ENCODE data around the gene USP48.

The USP48 gene

GRCh38 chr1:21815724-21816321 lies 32.9 kb upstream of the USP48 start:
- Histone ChIP-seq H3K4me1 (ENCODE audit: control insufficient read depth in 5 of 5, insufficient read depth in 5 of 5, low read length in 5 of 5) (peaks cover 2 to 40% (median 25%) of the 10 kb centered on the region in 5 donors), H3K27ac (ENCODE audit: low read depth, low read length) (no peak overlapping the region), H3K36me3 (ENCODE audit: control insufficient read depth in 5 of 5, insufficient read depth in 5 of 5, low read length in 5 of 5) (peaks cover 0 to 7% (median 4%) of the 10 kb centered on the region in 5 donors), H3K27me3 (ENCODE audit: control insufficient read depth in 5 of 5, insufficient read depth in 4 of 5, low read length in 5 of 5) (no peaks in the 10 kb centered on the region), H3K9me3 (ENCODE audit: control insufficient read depth in 5 of 5, low read length in 5 of 5) (no peaks in the 10 kb centered on the region), H3K4me3 (ENCODE audit: low read depth in 1 of 5, low read length in 5 of 5) (no peak overlapping the region), H3K9ac (ENCODE audit: low read length in 5 of 5) (no peak overlapping the region)

GRCh38 chr1:21814981-21815582 lies 32.1 kb upstream of the USP48 start:
- H3K27me3 ChIP-seq (ENCODE audit: control insufficient read depth in 5 of 5, insufficient read depth in 4 of 5, low read length in 5 of 5), result no peaks in the 10 kb centered on the region
- H3K9ac ChIP-seq (ENCODE audit: low read length in 5 of 5), result no peak overlapping the region

GRCh38 chr1:21814241-21814918 lies 31.4 kb upstream of the USP48 start:
- Histone ChIP-seq H3K36me3 (ENCODE audit: control insufficient read depth in 5 of 5, insufficient read depth in 5 of 5, low read length in 5 of 5) (no peaks in the 10 kb centered on the region), H3K27ac (ENCODE audit: low read depth, low read length) (no peak overlapping the region), H3K9me3 (ENCODE audit: control insufficient read depth in 5 of 5, low read length in 5 of 5) (no peaks in the 10 kb centered on the region), H3K4me3 (ENCODE audit: low read depth in 1 of 5, low read length in 5 of 5) (peak overlapping the region in 4 of 5 donors; percentile 36 to 61 (median 38)), H3K27me3 (ENCODE audit: control insufficient read depth in 5 of 5, insufficient read depth in 4 of 5, low read length in 5 of 5) (no peaks in the 10 kb centered on the region), H3K4me1 (ENCODE audit: control insufficient read depth in 5 of 5, insufficient read depth in 5 of 5, low read length in 5 of 5) (peaks cover 2 to 40% (median 25%) of the 10 kb centered on the region in 5 donors), H3K9ac (ENCODE audit: low read length in 5 of 5) (peak overlapping the region in 2 of 5 donors; percentile 42 to 51)

More at GRCh38 chr1:21814981-21815582, 32.1 kb upstream of the USP48 start:
- H3K9me3 ChIP-seq (ENCODE audit: control insufficient read depth in 5 of 5, low read length in 5 of 5), result no peaks in the 10 kb centered on the region
- H3K36me3 ChIP-seq (ENCODE audit: control insufficient read depth in 5 of 5, insufficient read depth in 5 of 5, low read length in 5 of 5), result peaks cover 0 to 3% (median 0%) of the 10 kb centered on the region in 5 donors
- H3K27ac ChIP-seq (ENCODE audit: low read depth, low read length), result no peak overlapping the region
- peaks cover 2 to 40% (median 25%) of the 10 kb centered on the region in 5 donors for H3K4me1 ChIP-seq (ENCODE audit: control insufficient read depth in 5 of 5, insufficient read depth in 5 of 5, low read length in 5 of 5)
- peak overlapping the region in 1 of 5 donors; percentile 61 for H3K4me3 ChIP-seq (ENCODE audit: low read depth in 1 of 5, low read length in 5 of 5)

GRCh38 chr1:21813542-21813941 lies 30.6 kb upstream of the USP48 start:
- H3K36me3 ChIP-seq (ENCODE audit: control insufficient read depth in 5 of 5, insufficient read depth in 5 of 5, low read length in 5 of 5), result no peaks in the 10 kb centered on the region
- no peak overlapping the region for H3K27ac ChIP-seq (ENCODE audit: low read depth, low read length)

GRCh38 chr1:21811875-21812305 lies 28.9 kb upstream of the USP48 start, which contains the start of gene LDLRAD2:
TSS of gene LDLRAD2 (plus strand) at chr1:21812265. CDS start at chr1:21812452, 187 bp downstream.
- no peaks in the 10 kb centered on the region for H3K27me3 ChIP-seq (ENCODE audit: control insufficient read depth in 5 of 5, insufficient read depth in 4 of 5, low read length in 5 of 5)
- no peak within 1 kb of the TSS for H3K4me3 ChIP-seq (ENCODE audit: low read depth in 1 of 5, low read length in 5 of 5)
- no peaks in the 10 kb centered on the region for H3K36me3 ChIP-seq (ENCODE audit: control insufficient read depth in 5 of 5, insufficient read depth in 5 of 5, low read length in 5 of 5)
- H3K27ac ChIP-seq (ENCODE audit: low read depth, low read length), result no peak within 1 kb of the TSS
- H3K9ac ChIP-seq (ENCODE audit: low read length in 5 of 5), result no peak within 1 kb of the TSS
- no peaks in the 10 kb centered on the region for H3K9me3 ChIP-seq (ENCODE audit: control insufficient read depth in 5 of 5, low read length in 5 of 5)
- peaks cover 2 to 34% (median 23%) of the 10 kb centered on the region in 5 donors for H3K4me1 ChIP-seq (ENCODE audit: control insufficient read depth in 5 of 5, insufficient read depth in 5 of 5, low read length in 5 of 5)

More at GRCh38 chr1:21813542-21813941, 30.6 kb upstream of the USP48 start:
- no peak overlapping the region for H3K9ac ChIP-seq (ENCODE audit: low read length in 5 of 5)
- H3K9me3 ChIP-seq (ENCODE audit: control insufficient read depth in 5 of 5, low read length in 5 of 5), result no peaks in the 10 kb centered on the region
- H3K4me1 ChIP-seq (ENCODE audit: control insufficient read depth in 5 of 5, insufficient read depth in 5 of 5, low read length in 5 of 5), result peaks cover 2 to 39% (median 25%) of the 10 kb centered on the region in 5 donors
- no peak overlapping the region for H3K4me3 ChIP-seq (ENCODE audit: low read depth in 1 of 5, low read length in 5 of 5)
- H3K27me3 ChIP-seq (ENCODE audit: control insufficient read depth in 5 of 5, insufficient read depth in 4 of 5, low read length in 5 of 5), result no peaks in the 10 kb centered on the region

- Histone ChIP-seq H3K4me1 (ENCODE audit: control insufficient read depth in 5 of 5, insufficient read depth in 5 of 5, low read length in 5 of 5) (no peaks in the 10 kb centered on the region), H3K4me3 (ENCODE audit: low read depth in 1 of 5, low read length in 5 of 5) (no peak overlapping the region), H3K9me3 (ENCODE audit: control insufficient read depth in 5 of 5, low read length in 5 of 5) (no peaks in the 10 kb centered on the region), H3K36me3 (ENCODE audit: control insufficient read depth in 5 of 5, insufficient read depth in 5 of 5, low read length in 5 of 5) (no peaks in the 10 kb centered on the region), H3K27ac (ENCODE audit: low read depth, low read length) (no peak overlapping the region), H3K27me3 (ENCODE audit: control insufficient read depth in 5 of 5, insufficient read depth in 4 of 5, low read length in 5 of 5) (no peaks in the 10 kb centered on the region), H3K9ac (ENCODE audit: low read length in 5 of 5) (no peak overlapping the region)
Observed at GRCh38 chr1:21804536-21804935, 21.6 kb upstream of the USP48 start.

- Histone ChIP-seq H3K9me3 (ENCODE audit: control insufficient read depth in 5 of 5, low read length in 5 of 5) (no peaks in the 10 kb centered on the region), H3K9ac (ENCODE audit: low read length in 5 of 5) (no peak overlapping the region), H3K36me3 (ENCODE audit: control insufficient read depth in 5 of 5, insufficient read depth in 5 of 5, low read length in 5 of 5) (no peaks in the 10 kb centered on the region), H3K27ac (ENCODE audit: low read depth, low read length) (no peak overlapping the region), H3K4me1 (ENCODE audit: control insufficient read depth in 5 of 5, insufficient read depth in 5 of 5, low read length in 5 of 5) (no peaks in the 10 kb centered on the region), H3K27me3 (ENCODE audit: control insufficient read depth in 5 of 5, insufficient read depth in 4 of 5, low read length in 5 of 5) (no peaks in the 10 kb centered on the region), H3K4me3 (ENCODE audit: low read depth in 1 of 5, low read length in 5 of 5) (no peak overlapping the region)
Observed at GRCh38 chr1:21801100-21801499, 18.2 kb upstream of the USP48 start.

- Histone ChIP-seq H3K27me3 (ENCODE audit: control insufficient read depth in 5 of 5, insufficient read depth in 4 of 5, low read length in 5 of 5) (no peaks in the 10 kb centered on the region), H3K9me3 (ENCODE audit: control insufficient read depth in 5 of 5, low read length in 5 of 5) (peaks cover 0 to 5% (median 2%) of the 10 kb centered on the region in 5 donors), H3K36me3 (ENCODE audit: control insufficient read depth in 5 of 5, insufficient read depth in 5 of 5, low read length in 5 of 5) (no peaks in the 10 kb centered on the region), H3K4me3 (ENCODE audit: low read depth in 1 of 5, low read length in 5 of 5) (no peak overlapping the region), H3K27ac (ENCODE audit: low read depth, low read length) (no peak overlapping the region), H3K4me1 (ENCODE audit: control insufficient read depth in 5 of 5, insufficient read depth in 5 of 5, low read length in 5 of 5) (no peaks in the 10 kb centered on the region), H3K9ac (ENCODE audit: low read length in 5 of 5) (no peak overlapping the region)
Observed at GRCh38 chr1:21799730-21800129, 16.8 kb upstream of the USP48 start.

GRCh38 chr1:21795075-21795474 lies 12.1 kb upstream of the USP48 start:
- Histone ChIP-seq H3K27ac (ENCODE audit: low read depth, low read length) (no peak overlapping the region), H3K36me3 (ENCODE audit: control insufficient read depth in 5 of 5, insufficient read depth in 5 of 5, low read length in 5 of 5) (no peaks in the 10 kb centered on the region), H3K27me3 (ENCODE audit: control insufficient read depth in 5 of 5, insufficient read depth in 4 of 5, low read length in 5 of 5) (no peaks in the 10 kb centered on the region), H3K9me3 (ENCODE audit: control insufficient read depth in 5 of 5, low read length in 5 of 5) (peaks cover 0 to 6% (median 2%) of the 10 kb centered on the region in 5 donors), H3K4me1 (ENCODE audit: control insufficient read depth in 5 of 5, insufficient read depth in 5 of 5, low read length in 5 of 5) (no peaks in the 10 kb centered on the region), H3K9ac (ENCODE audit: low read length in 5 of 5) (no peak overlapping the region), H3K4me3 (ENCODE audit: low read depth in 1 of 5, low read length in 5 of 5) (no peak overlapping the region)

- Histone ChIP-seq H3K27me3 (ENCODE audit: control insufficient read depth in 5 of 5, insufficient read depth in 4 of 5, low read length in 5 of 5) (no peaks in the 10 kb centered on the region), H3K36me3 (ENCODE audit: control insufficient read depth in 5 of 5, insufficient read depth in 5 of 5, low read length in 5 of 5) (no peaks in the 10 kb centered on the region), H3K4me1 (ENCODE audit: control insufficient read depth in 5 of 5, insufficient read depth in 5 of 5, low read length in 5 of 5) (no peaks in the 10 kb centered on the region), H3K4me3 (ENCODE audit: low read depth in 1 of 5, low read length in 5 of 5) (no peak overlapping the region), H3K9ac (ENCODE audit: low read length in 5 of 5) (no peak overlapping the region), H3K9me3 (ENCODE audit: control insufficient read depth in 5 of 5, low read length in 5 of 5) (peaks cover 0 to 6% (median 2%) of the 10 kb centered on the region in 5 donors), H3K27ac (ENCODE audit: low read depth, low read length) (no peak overlapping the region)
Observed at GRCh38 chr1:21794656-21795055, 11.7 kb upstream of the USP48 start.
